Activated T-cell treated with anti-CD3 and anti-CD28 coated beads, Interleukin-2, amount 50 U/mL, for 4 hours (primary cell): ENCODE measurements around the gene PYURF. TPM values are rescaled to one million over a fixed set of nuclear protein-coding genes. Genes with fewer than 3 reads are reported as not detected.

Experiments used
- total RNA-seq, 3 donors: library from RNA; stranded (reverse); gene quantifications; one replicate each; pipeline ENCODE4 v1.2.1, GENCODE V29; 2021

Gene PYURF
- total RNA-seq, 3 donors from 2014 or later = 71.2 to 73.1 (median 72.9) TPM

Other genes with a start within 250 kb of the PYURF start
- 10 to 100 TPM; 31.5 to 38.4 (median 35.9) TPM for gene PPM1K, start 239.2 kb downstream of the PYURF start, total RNA-seq
- 1 to 10 TPM; 2.5 to 4.1 (median 3.8) TPM for gene HERC6, start 144.9 kb downstream of the PYURF start, total RNA-seq
- 1 to 10 TPM; 2.3 to 5.0 (median 2.9) TPM for gene HERC5, start 66.7 kb downstream of the PYURF start, total RNA-seq
- 10 to 100 TPM; 11.4 to 13.6 (median 13.3) TPM for gene HERC3, start 68.7 kb upstream of the PYURF start, total RNA-seq
- gene NAP1L5, start 174.1 kb upstream of the PYURF start, total RNA-seq = 1 to 10 TPM; 3.6 to 5.6 (median 4.2) TPM